GM12878 (cell line): ENCODE data around the gene FILIP1L. TPM values are rescaled to one million over a fixed set of nuclear protein-coding genes. Genes with fewer than 3 reads are reported as not detected.

ENCODE experiments used
- ATAC-seq: fragments of 200-7000 bp; cut with Tn5 transposase; 3 replicates; pipeline ENCODE4 v1.9.1; 2020; ENCODE audit warnings: mild to moderate bottlenecking, moderate library complexity
- BruUV-seq: library from RNA; stranded (reverse); fragments of 400-500 nt; replicated peaks from 2 replicates; lab custom pipeline; 2021; lab: Mats Ljungman, UMichigan
- CTCF ChIA-PET: fragments of 300-600 bp; sonication (Branson Sonifier 250); formaldehyde crosslinking; extraction: SDS; loops from one replicate; lab custom pipeline; 2021; ENCODE audit warnings: inconsistent platforms; lab: Yijun Ruan, JAX
- POLR2A ChIA-PET: fragments of 350-600 bp; formaldehyde crosslinking; extraction: SDS; loops from one replicate; lab custom pipeline; 2021; ENCODE audit warnings: inconsistent platforms; lab: Charles Lee
- RAD21 ChIA-PET: fragments of 300-600 bp; sonication (Branson Sonifier 250); formaldehyde crosslinking; loops from one replicate; lab custom pipeline; 2023; ENCODE audit warnings: antibody characterized with exemption; ENCODE audit not compliant: unreplicated experiment; lab: Charles Lee
- SMC1A ChIA-PET: fragments of 300-600 bp; sonication (Branson Sonifier 250); formaldehyde crosslinking; loops from one replicate; lab custom pipeline; 2023; ENCODE audit not compliant: unreplicated experiment, uncharacterized antibody; lab: Charles Lee
- DNase-seq: peaks from one replicate; pipeline ENCODE4 v3.0.0-alpha.2; 2011; ENCODE audit warnings: low read depth, low spot score
- FAIRE-seq: peaks from 3 replicates; lab custom pipeline; 2011; peaks lifted over from hg19 to GRCh38; lab: Jason Lieb, UNC
- H2AFZ ChIP-seq: 2 replicates; pipeline ENCODE4 v1.6.0; 2011; ENCODE audit warnings: low read depth, low read length, control low read depth; ENCODE audit not compliant: control insufficient read depth
- H3K27ac ChIP-seq: 2 replicates; pipeline ENCODE4 v1.5.1; 2011; ENCODE audit warnings: control low read depth; ENCODE audit not compliant: control insufficient read depth, insufficient read depth
- H3K27me3 ChIP-seq, 2 experiments: replicated peaks in 1 of 2; 2 replicates each; pipeline versions ENCODE4 v1.6.0 to v1.6.1; 2011; ENCODE audit warnings: low read length in 1 of 2; ENCODE audit not compliant: control insufficient read depth in 2 of 2, insufficient read depth in 2 of 2
- H3K36me3 ChIP-seq, 2 experiments: 2 replicates each; pipeline ENCODE4 v1.5.1; 2011; ENCODE audit warnings: low read length in 1 of 2; ENCODE audit not compliant: control insufficient read depth in 2 of 2, insufficient read depth in 2 of 2
- H3K4me1 ChIP-seq: 2 replicates; pipeline ENCODE4 v1.6.1; 2011; ENCODE audit warnings: mild to moderate bottlenecking, low read length, moderate library complexity, mixed read lengths; ENCODE audit not compliant: control insufficient read depth, insufficient read depth
- H3K4me2 ChIP-seq: 2 replicates; pipeline ENCODE4 v1.6.0; 2011; ENCODE audit warnings: control low read depth; ENCODE audit not compliant: control insufficient read depth, insufficient read depth
- H3K4me3 ChIP-seq: fragments of 200-600 bp; sonication (generic); 2 replicates; pipeline ENCODE4 v1.5.1; 2016
- H3K79me2 ChIP-seq: 2 replicates; pipeline ENCODE4 v1.6.0; 2011; ENCODE audit warnings: low read length; ENCODE audit not compliant: control insufficient read depth, insufficient read depth
- H3K9ac ChIP-seq: 2 replicates; pipeline ENCODE4 v1.8.0; 2011; ENCODE audit warnings: low read length, control low read depth, mixed read lengths; ENCODE audit not compliant: control insufficient read depth, insufficient read depth
- H3K9me3 ChIP-seq: replicated peaks from 3 replicates; pipeline ENCODE4 v1.5.1; 2011; ENCODE audit warnings: mild to moderate bottlenecking, low read length; ENCODE audit not compliant: control insufficient read depth, insufficient read depth
- H4K20me1 ChIP-seq: 2 replicates; pipeline ENCODE4 v1.6.0; 2011; ENCODE audit not compliant: control insufficient read depth, insufficient read depth
- CHD2 ChIP-seq: IDR thresholded peaks from 2 replicates; pipeline ENCODE4 v1.6.1; 2011; ENCODE audit warnings: low read depth, low read length, improper control_type of control experiment, borderline replicate concordance
- CHD4 ChIP-seq: fragments of 200-600 bp; sonication (generic); IDR thresholded peaks from 2 replicates; pipeline ENCODE4 v1.6.1; 2016; ENCODE audit warnings: mild to moderate bottlenecking
- CREM ChIP-seq: IDR thresholded peaks from 2 replicates; pipeline ENCODE4 v1.6.1; 2014; ENCODE audit warnings: antibody characterized with exemption, low read depth
- MEF2B ChIP-seq: fragments of 450-650 bp; IDR thresholded peaks from 2 replicates; pipeline ENCODE4 v1.6.1; 2018; ENCODE audit warnings: mild to moderate bottlenecking, moderate library complexity; ENCODE audit not compliant: partially characterized antibody, poor library complexity, severe bottlenecking
- NBN ChIP-seq: fragments of 450-650 bp; IDR thresholded peaks from 2 replicates; pipeline ENCODE4 v1.6.1; 2016
- SREBF1 ChIP-seq: IDR thresholded peaks from 2 replicates; pipeline ENCODE4 v1.6.1; 2012; ENCODE audit warnings: mild to moderate bottlenecking, low read length
- WGBS: methylation state at CpG from one replicate; pipeline ENCODE4 v1.1.6; 2016; ENCODE audit warnings: low lambda C conversion rate; ENCODE audit not compliant: insufficient replicate concordance, insufficient coverage; ENCODE audit errors: missing lambda C conversion rate; 5-methylcytosine and 5-hydroxymethylcytosine counted together
- in situ Hi-C: fragments of 300-500 bp; cut with MboI; formaldehyde crosslinking; loops from 9 replicates; pipeline ENCODE4 v1.14.3; 2018; ENCODE audit warnings: mixed read lengths
- intact Hi-C: fragments of 100-400 bp; cut with micrococcal nuclease; formaldehyde crosslinking; loops from one replicate; pipeline ENCODE4 v1.14.2; 2022; ENCODE audit not compliant: unreplicated experiment
- polyA plus RNA-seq, 11 experiments: library from polyadenylated mRNA; depleted of rRNA in 4 of 11; unstranded in 6 of 11; stranded (reverse) in 5 of 11; fragments of >200 nt; fragmentation: Nextera tagmentation in 4 of 11; fragmentation: Illumina TruSeq in 1 of 11; extraction: Ambion mirVana in 4 of 11; extraction: Trizol in 1 of 11; gene quantifications; 1 replicate in 1 of 11; 2 replicates in 10 of 11; pipeline versions ENCODE4 v1.2.1 to v1.2.3, GENCODE V29; 2011 to 2016; ENCODE audit warnings: inconsistent platforms in 2 of 11, missing spikeins in 2 of 11, low read depth in 1 of 11
- total RNA-seq, 4 experiments: library from RNA; depleted of rRNA in 3 of 4; stranded (reverse); fragments of >200 nt in 3 of 4; fragmentation: Illumina TruSeq in 1 of 4; extraction: Trizol in 1 of 4; gene quantifications; 2 replicates each; pipeline versions ENCODE4 v1.2.1 to v1.2.3, GENCODE V29; 2013 to 2021
- TF ChIP-seq, protein P1 (sequence below): IDR thresholded peaks from 2 replicates; pipeline ENCODE4 v1.6.1; 2012; ENCODE audit warnings: low read depth, low read length, improper control_type of control experiment

Gene FILIP1L
- total and polyA plus RNA-seq, 10 of the 15 experiments (the other 5 are each of a cell fraction or from before 2014, with no cell fraction given) = 0.24 to 6.1 (median 3.5) TPM

DNA sequence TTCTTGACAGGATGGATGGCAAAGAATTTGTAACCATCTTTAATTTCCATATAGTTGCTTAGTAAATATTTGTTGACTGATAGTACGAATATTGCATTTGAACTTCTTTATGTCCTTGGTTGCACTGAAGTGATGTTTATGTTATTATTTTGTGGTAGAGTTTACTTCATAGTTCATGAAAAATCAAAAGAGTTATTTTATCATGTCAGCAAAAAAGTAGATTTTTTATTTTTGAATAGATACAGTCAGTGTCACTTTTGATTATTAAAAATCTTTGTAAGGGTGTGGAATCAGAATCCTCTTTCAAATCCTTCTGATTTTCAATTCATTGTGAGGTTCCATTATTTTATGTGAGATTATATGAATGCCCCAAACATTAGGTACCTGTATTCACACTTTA, 35.0 kb downstream of the FILIP1L start:
- DNase-seq = no peak
- no peak overlapping the region for H3K4me2 ChIP-seq
- H3K4me1 ChIP-seq = no peaks in the 10 kb centered on the region; the same call in 1 of the 2 replicates
- H3K9me3 ChIP-seq = no peaks in the 10 kb centered on the region
- intact Hi-C loops = no loop called here
- in situ Hi-C loops = no loop called here
- no peaks in the 10 kb centered on the region for H4K20me1 ChIP-seq
- H3K27me3 ChIP-seq = no peaks in the 10 kb centered on the region
- H3K4me3 ChIP-seq = no peak overlapping the region
- TF ChIP-seq CHD2 (no peak), MEF2B (no peak), SREBF1 (no peak), NBN (no peak), CREM (no peak), CHD4 (no peak)
- TF ChIP-seq, protein P1, sequence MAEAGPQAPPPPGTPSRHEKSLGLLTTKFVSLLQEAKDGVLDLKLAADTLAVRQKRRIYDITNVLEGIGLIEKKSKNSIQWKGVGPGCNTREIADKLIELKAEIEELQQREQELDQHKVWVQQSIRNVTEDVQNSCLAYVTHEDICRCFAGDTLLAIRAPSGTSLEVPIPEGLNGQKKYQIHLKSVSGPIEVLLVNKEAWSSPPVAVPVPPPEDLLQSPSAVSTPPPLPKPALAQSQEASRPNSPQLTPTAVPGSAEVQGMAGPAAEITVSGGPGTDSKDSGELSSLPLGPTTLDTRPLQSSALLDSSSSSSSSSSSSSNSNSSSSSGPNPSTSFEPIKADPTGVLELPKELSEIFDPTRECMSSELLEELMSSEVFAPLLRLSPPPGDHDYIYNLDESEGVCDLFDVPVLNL = no peak
- TF ChIP-seq, all 136 proteins: peak for 0
- ChIA-PET SMC1A (interaction anchor here (1.1 to 1.2 kb wide), 2 partner anchors 11 to 26 kb away, joined by 3 to 5 read pairs; no protein-coding TSS in a partner anchor), CTCF (interaction anchor here (1.4 to 1.5 kb wide), 2 partner anchors 10 kb away, joined by 4 to 6 read pairs; no protein-coding TSS in a partner anchor), RAD21 (no interaction called here), POLR2A (no interaction called here)
- no TSS peak for BruUV-seq
- Histone ChIP-seq H3K36me3 (no peaks in the 10 kb centered on the region), H2AFZ (no peak overlapping the region), H3K9ac (no peak overlapping the region), H3K27ac (no peak overlapping the region), H3K79me2 (no peaks in the 10 kb centered on the region)
- 96% methylated on average over 1 of the region's 1 CpG for WGBS
- ATAC-seq (no peak), FAIRE-seq (no peak)
